ENCODE data around the gene FYB1. TPM values are rescaled to one million over a fixed set of nuclear protein-coding genes. Genes with fewer than 3 reads are reported as not detected.

FYB1 gene
- total RNA-seq, 4 donors from 2014 or later: 1.8 to 16.5 (median 4.8) TPM

DNA sequence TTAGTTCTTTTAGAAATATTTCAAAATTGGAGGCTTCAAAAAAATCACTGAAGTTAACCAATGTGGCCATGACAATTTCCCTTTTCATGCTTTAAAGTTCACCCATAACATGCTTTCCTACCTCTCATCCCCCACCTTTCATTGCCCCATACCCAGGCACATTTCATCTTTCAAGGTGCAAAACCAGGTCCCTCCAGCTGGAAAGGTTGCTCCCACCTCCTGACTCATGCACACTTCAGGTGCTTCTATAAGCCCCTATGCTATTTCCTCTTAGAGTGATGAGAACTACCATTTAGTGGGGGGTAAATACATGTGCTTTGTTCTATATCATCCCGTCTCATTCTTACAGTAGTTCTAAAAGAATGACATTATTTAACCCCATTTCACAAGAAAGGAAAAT is 15.4 kb downstream of the FYB1 start:
- H3K36me3 ChIP-seq: no peaks in the 10 kb centered on the region
- H3K27me3 ChIP-seq: no peaks in the 10 kb centered on the region
- TF ChIP-seq POLR2A (IDR thresholded peaks at IDR 0.05): no peak
- TF ChIP-seq, protein P1, sequence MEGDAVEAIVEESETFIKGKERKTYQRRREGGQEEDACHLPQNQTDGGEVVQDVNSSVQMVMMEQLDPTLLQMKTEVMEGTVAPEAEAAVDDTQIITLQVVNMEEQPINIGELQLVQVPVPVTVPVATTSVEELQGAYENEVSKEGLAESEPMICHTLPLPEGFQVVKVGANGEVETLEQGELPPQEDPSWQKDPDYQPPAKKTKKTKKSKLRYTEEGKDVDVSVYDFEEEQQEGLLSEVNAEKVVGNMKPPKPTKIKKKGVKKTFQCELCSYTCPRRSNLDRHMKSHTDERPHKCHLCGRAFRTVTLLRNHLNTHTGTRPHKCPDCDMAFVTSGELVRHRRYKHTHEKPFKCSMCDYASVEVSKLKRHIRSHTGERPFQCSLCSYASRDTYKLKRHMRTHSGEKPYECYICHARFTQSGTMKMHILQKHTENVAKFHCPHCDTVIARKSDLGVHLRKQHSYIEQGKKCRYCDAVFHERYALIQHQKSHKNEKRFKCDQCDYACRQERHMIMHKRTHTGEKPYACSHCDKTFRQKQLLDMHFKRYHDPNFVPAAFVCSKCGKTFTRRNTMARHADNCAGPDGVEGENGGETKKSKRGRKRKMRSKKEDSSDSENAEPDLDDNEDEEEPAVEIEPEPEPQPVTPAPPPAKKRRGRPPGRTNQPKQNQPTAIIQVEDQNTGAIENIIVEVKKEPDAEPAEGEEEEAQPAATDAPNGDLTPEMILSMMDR (IDR thresholded peaks at IDR 0.05): no peak
- no peaks in the 10 kb centered on the region for H3K4me1 ChIP-seq
- H3K27ac ChIP-seq: no peak overlapping the region
- DNase-seq: no peak
- intact Hi-C loops (cut with DNase I; ENCODE audit: low total_unique reads): no loop called here
- H3K9me3 ChIP-seq: no peaks in the 10 kb centered on the region
- H3K4me3 ChIP-seq: no peak overlapping the region

DNA sequence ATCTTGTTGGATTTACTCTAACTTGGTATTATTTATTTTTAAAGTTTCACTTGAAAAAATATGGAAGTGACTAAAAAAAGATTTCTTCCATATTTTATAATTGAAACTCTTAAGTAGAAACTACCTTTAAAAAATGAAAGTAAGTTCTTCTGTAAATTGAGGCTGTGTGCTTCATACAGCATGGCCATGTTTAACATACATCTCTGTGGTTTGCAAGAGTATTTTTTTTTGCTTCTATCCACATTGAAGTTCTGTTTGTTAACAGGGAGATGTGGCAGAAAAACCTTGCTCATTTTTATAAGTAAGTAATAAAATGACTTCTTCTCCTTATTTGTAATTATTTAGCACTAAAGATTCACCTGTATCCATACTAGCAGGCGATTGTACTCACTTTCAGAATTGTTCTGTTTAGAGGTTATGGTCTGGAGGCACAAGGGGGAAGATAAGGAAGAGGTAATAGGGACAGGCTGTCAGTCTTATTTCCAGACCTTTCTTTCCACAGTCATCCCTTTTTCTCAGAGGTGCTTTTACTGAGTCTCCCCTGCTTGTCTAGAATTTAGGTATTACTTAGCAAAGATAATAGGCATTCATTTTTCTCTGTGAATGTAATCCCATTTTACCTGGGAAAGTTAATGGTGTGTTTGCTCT is 16.0 kb downstream of the FYB1 start:
- H3K4me1 ChIP-seq: no peaks in the 10 kb centered on the region
- no peaks in the 10 kb centered on the region for H3K9me3 ChIP-seq
- no peak for DNase-seq
- no peak overlapping the region for H3K27ac ChIP-seq
- H3K27me3 ChIP-seq: no peaks in the 10 kb centered on the region
- no peak for TF ChIP-seq POLR2A (IDR thresholded peaks at IDR 0.05)
- TF ChIP-seq, protein P1 (IDR thresholded peaks at IDR 0.05): no peak
- H3K36me3 ChIP-seq: no peaks in the 10 kb centered on the region
- intact Hi-C loops (cut with DNase I; ENCODE audit: low total_unique reads): no loop called here
- H3K4me3 ChIP-seq: no peak overlapping the region

DNA sequence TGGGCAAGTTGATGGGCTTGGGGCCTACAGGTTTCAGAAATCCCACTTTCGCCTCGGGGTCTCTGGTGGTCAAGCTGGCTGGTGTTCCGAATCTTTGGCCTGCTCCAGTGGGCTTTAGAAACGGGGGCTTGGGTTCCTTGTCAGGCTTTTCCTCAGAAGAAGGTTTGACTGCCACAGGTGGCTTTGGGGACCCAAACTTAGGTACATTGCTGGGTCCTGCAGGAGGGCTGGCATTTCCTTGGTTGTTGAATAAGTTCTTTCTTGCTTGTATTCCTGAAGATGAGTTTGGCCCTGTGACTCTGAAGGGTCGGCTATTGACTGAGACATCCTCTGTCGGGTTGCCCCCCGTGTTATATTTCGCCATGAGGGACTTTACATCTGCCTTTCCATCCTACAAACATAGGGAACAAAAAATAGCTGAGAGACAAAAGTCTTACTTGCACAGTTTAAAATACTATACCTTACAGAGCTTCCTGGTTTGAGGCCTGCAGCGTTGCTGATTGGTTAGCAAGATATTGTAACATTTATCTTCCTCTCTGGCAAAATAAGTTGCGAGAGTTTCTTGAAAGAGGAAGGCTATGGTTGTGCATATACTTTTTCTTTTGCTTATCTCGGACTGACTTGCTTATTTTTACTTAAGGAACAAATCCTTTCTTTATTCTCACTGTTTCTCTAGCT is 16.6 kb downstream of the FYB1 start:
- Histone ChIP-seq H3K9me3 (no peaks in the 10 kb centered on the region), H3K27ac (no peak overlapping the region), H3K4me3 (no peak overlapping the region), H3K4me1 (no peaks in the 10 kb centered on the region), H3K36me3 (no peaks in the 10 kb centered on the region), H3K27me3 (no peaks in the 10 kb centered on the region)
- TF ChIP-seq, protein P1 (IDR thresholded peaks at IDR 0.05): no peak
- no peak for TF ChIP-seq POLR2A (IDR thresholded peaks at IDR 0.05)
- no peak for DNase-seq
- intact Hi-C loops (cut with DNase I; ENCODE audit: low total_unique reads): no loop called here

DNA sequence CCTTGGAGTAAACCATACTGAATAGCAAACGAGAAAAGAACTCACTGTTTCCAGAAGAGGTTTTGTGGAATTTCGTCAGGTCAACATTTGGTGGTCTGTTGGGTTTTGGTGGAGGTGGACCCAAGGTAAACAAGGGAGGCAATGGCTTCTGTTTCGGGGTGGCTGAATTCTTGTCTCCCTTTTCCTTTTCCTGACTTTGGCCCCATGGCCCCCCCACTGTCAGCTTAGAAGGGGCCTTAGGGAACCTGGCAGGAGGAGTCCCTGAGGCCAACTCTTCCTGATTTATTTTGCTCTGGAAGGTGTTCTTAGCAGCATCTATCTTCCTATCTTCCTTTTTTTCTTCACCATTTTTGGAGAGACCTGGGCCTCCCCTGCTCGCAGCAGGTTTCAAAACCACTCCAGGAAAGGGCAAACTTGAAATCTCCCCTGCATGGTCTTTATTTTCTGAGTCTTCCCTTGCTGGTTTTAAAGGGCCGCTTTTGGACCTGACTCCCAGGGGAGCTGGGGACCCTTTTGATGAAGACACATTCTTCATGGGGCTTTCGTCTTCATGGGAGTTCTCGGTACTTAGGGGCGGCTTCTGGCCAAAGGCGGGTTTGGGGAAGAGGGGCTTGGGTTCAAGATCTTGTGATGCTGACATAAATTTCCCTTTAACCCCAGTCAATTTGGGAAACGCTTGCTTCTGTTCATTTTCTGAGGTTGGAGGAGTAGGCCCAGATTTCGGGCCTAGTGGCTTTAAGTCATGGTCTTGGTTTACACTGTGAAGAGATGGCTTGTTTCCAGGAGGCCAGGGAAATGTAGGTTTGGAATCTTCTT is 17.4 kb downstream of the FYB1 start:
- Histone ChIP-seq H3K4me1 (no peaks in the 10 kb centered on the region), H3K4me3 (no peak overlapping the region), H3K9me3 (no peaks in the 10 kb centered on the region), H3K27ac (peak overlapping the region in 1 of 2 donors; percentile 65), H3K27me3 (no peaks in the 10 kb centered on the region), H3K36me3 (no peaks in the 10 kb centered on the region)
- DNase-seq: no peak
- TF ChIP-seq POLR2A (IDR thresholded peaks at IDR 0.05): no peak
- TF ChIP-seq, protein P1 (IDR thresholded peaks at IDR 0.05): no peak
- intact Hi-C loops (cut with DNase I; ENCODE audit: low total_unique reads): no loop called here
